ENCODE data around the gene TSPAN14.

GRCh38 chr10:80464557-80465450 lies 10.7 kb downstream of the TSPAN14 start:
- TF ChIP-seq CTCF (IDR thresholded peaks at IDR 0.05) (peak in 1 of 6 experiments; percentile 3), POLR2A (IDR thresholded peaks at IDR 0.05) (peak in 1 of 2 donors; percentile 36)
